Measurements from ENCODE around the gene THYN1.
"Not testable (repeated sequence)": the region's sequence is repeated elsewhere in the genome, so short reads cannot be mapped to it uniquely, and the experiment has no call there.

The THYN1 gene

GRCh38 chr11:134253188-134253993 is at the start of gene THYN1, which contains the start of gene ACAD8:
Gene THYN1 (minus strand): TSS chr11:134253352. CDS start chr11:134252882, 470 bp downstream.
Gene ACAD8 (plus strand): TSS chr11:134253568. CDS start chr11:134253601, 33 bp downstream.
- peak; percentile 89 to 97 for DNase-seq

GRCh38 chr11:134294664-134295063 is 41.5 kb upstream of the THYN1 start:
- no peak for DNase-seq

GRCh38 chr11:134293119-134294113 is 40.3 kb upstream of the THYN1 start:
- DNase-seq = no peak

GRCh38 chr11:134292661-134293060 is 39.5 kb upstream of the THYN1 start:
- DNase-seq = no peak

- DNase-seq = no peak
These were observed 38.0 kb upstream of the THYN1 start for GRCh38 chr11:134291196-134291595.

GRCh38 chr11:134290646-134291045 is 37.5 kb upstream of the THYN1 start:
- DNase-seq = no peak

GRCh38 chr11:134289789-134290188 is 36.6 kb upstream of the THYN1 start:
- DNase-seq = no peak

- DNase-seq = no peak
These were observed 36.0 kb upstream of the THYN1 start for GRCh38 chr11:134289167-134289566.

GRCh38 chr11:134288486-134288885 is 35.3 kb upstream of the THYN1 start:
- no peak for DNase-seq

GRCh38 chr11:134287561-134287960 is 34.4 kb upstream of the THYN1 start:
- no peak for DNase-seq

GRCh38 chr11:134284349-134284748 is 31.2 kb upstream of the THYN1 start:
- not testable (repeated sequence) for DNase-seq

GRCh38 chr11:134283461-134284230 is 30.5 kb upstream of the THYN1 start:
- no peak for DNase-seq

- no peak for DNase-seq
These were observed 29.2 kb upstream of the THYN1 start for GRCh38 chr11:134282121-134283045.

GRCh38 chr11:134281635-134282034 is 28.5 kb upstream of the THYN1 start:
- DNase-seq = not testable (repeated sequence)

- DNase-seq = no peak
These were observed 25.2 kb upstream of the THYN1 start for GRCh38 chr11:134278356-134278755.

- DNase-seq = no peak
These were observed 24.2 kb upstream of the THYN1 start for GRCh38 chr11:134277183-134278001.

GRCh38 chr11:134276396-134277182 is 23.4 kb upstream of the THYN1 start:
- DNase-seq = peak in 1 of 2 experiments; percentile 32

GRCh38 chr11:134275534-134276395 is 22.6 kb upstream of the THYN1 start, which contains the start of gene GLB1L3:
Gene GLB1L3 (plus strand): TSS chr11:134276379. CDS start chr11:134276741, 362 bp downstream.
- DNase-seq = peak; percentile 74 to 80

- DNase-seq = no peak
These were observed 22.0 kb upstream of the THYN1 start for GRCh38 chr11:134275188-134275533.

Data from stimulated activated CD4-positive, alpha-beta T cell treated with anti-CD3 and anti-CD28 coated beads, Interleukin-4, amount 100 ng/mL, for 4 hours (primary cell).